GM23338 (cell line): ENCODE data around the gene ABCD2. TPM values are rescaled to one million over a fixed set of nuclear protein-coding genes. Genes with fewer than 3 reads are reported as not detected.

Experiments
- ATAC-seq: fragments of 200-7000 bp; cut with Tn5 transposase; 3 replicates; pipeline ENCODE4 v1.9.1; 2020
- DNase-seq: peaks from one replicate; pipeline ENCODE4 v3.0.0-alpha.2; 2015; ENCODE audit warnings: low spot score
- H2AFZ ChIP-seq: fragments of 200-600 bp; sonication (generic); 2 replicates; pipeline ENCODE4 v1.8.0; 2016; ENCODE audit warnings: antibody characterized with exemption, mild to moderate bottlenecking, moderate library complexity
- H3F3A ChIP-seq: fragments of 200-600 bp; sonication (generic); replicated peaks from 2 replicates; pipeline ENCODE4 v1.8.0; 2017; ENCODE audit warnings: antibody characterized with exemption, mixed run types, low read depth
- H3K27ac ChIP-seq: fragments of 200-600 bp; sonication (generic); 2 replicates; pipeline ENCODE4 v1.6.1; 2016; ENCODE audit warnings: low read depth
- H3K27me3 ChIP-seq: fragments of 200-600 bp; sonication (generic); 2 replicates; pipeline ENCODE4 v1.8.0; 2016; ENCODE audit warnings: mild to moderate bottlenecking, mixed run types, moderate library complexity; ENCODE audit not compliant: insufficient read depth
- H3K36me3 ChIP-seq: fragments of 200-600 bp; sonication (generic); 2 replicates; pipeline ENCODE4 v1.8.0; 2016; ENCODE audit warnings: mild to moderate bottlenecking; ENCODE audit not compliant: insufficient read depth
- H3K4me1 ChIP-seq: fragments of 200-600 bp; sonication (generic); 2 replicates; pipeline ENCODE4 v1.8.0; 2016; ENCODE audit warnings: mild to moderate bottlenecking, moderate library complexity; ENCODE audit not compliant: insufficient read depth
- H3K4me2 ChIP-seq: fragments of 200-600 bp; sonication (generic); 2 replicates; pipeline ENCODE4 v1.7.1; 2017; ENCODE audit warnings: mixed run types
- H3K4me3 ChIP-seq: fragments of 200-600 bp; sonication (generic); 2 replicates; pipeline ENCODE4 v1.6.1; 2016; ENCODE audit warnings: mixed run types
- H3K79me2 ChIP-seq: fragments of 200-600 bp; sonication (generic); replicated peaks from 2 replicates; pipeline ENCODE4 v1.8.0; 2017; ENCODE audit warnings: mild to moderate bottlenecking; ENCODE audit not compliant: insufficient read depth
- H3K9me2 ChIP-seq: fragments of 200-600 bp; sonication (generic); 2 replicates; pipeline ENCODE4 v1.8.0; 2017; ENCODE audit not compliant: insufficient read depth
- H4K20me1 ChIP-seq: fragments of 200-600 bp; sonication (generic); replicated peaks from 2 replicates; pipeline ENCODE4 v1.8.0; 2017; ENCODE audit warnings: mild to moderate bottlenecking; ENCODE audit not compliant: insufficient read depth
- H3K27ac Mint-ChIP-seq: 2 replicates; pipeline ENCODE4 v1.8.0; 2020; ENCODE audit warnings: inconsistent platforms, mild to moderate bottlenecking, moderate library complexity, mixed read lengths
- H3K27me3 Mint-ChIP-seq: 3 replicates; pipeline ENCODE4 v1.8.0; 2022; ENCODE audit warnings: low read depth, mild to moderate bottlenecking, moderate library complexity, mixed read lengths, inconsistent platforms; ENCODE audit not compliant: insufficient read depth, poor library complexity
- H3K36me3 Mint-ChIP-seq: 3 replicates; pipeline ENCODE4 v1.8.0; 2021; ENCODE audit warnings: low read depth, mild to moderate bottlenecking, inconsistent platforms, moderate library complexity, mixed read lengths
- H3K4me1 Mint-ChIP-seq: 3 replicates; pipeline ENCODE4 v1.8.0; 2020; ENCODE audit warnings: mild to moderate bottlenecking, inconsistent platforms, mixed read lengths
- H3K4me3 Mint-ChIP-seq: 3 replicates; pipeline ENCODE4 v1.8.0; 2021; ENCODE audit warnings: moderate library complexity, mild to moderate bottlenecking, inconsistent platforms, mixed read lengths
- H3K9me3 Mint-ChIP-seq: 3 replicates; pipeline ENCODE4 v1.8.0; 2020; ENCODE audit warnings: moderate library complexity, mild to moderate bottlenecking, inconsistent platforms, mixed read lengths
- CREB1 ChIP-seq: fragments of 250-450 bp; sonication (Bioruptor Pico); IDR thresholded peaks from 2 replicates; pipeline ENCODE4 v1.5.0; 2020; ENCODE audit warnings: low read depth, mild to moderate bottlenecking, moderate library complexity
- EZH2 ChIP-seq: fragments of 200-600 bp; sonication (generic); IDR thresholded peaks from one replicate; pipeline ENCODE4 v1.8.0; 2017; ENCODE audit warnings: antibody characterized with exemption, mild to moderate bottlenecking, low read depth; ENCODE audit not compliant: unreplicated experiment
- EZH2phosphoT487 ChIP-seq: fragments of 200-600 bp; sonication (generic); IDR thresholded peaks from one replicate; pipeline ENCODE4 v1.8.1; 2018; ENCODE audit warnings: antibody characterized with exemption; ENCODE audit not compliant: unreplicated experiment
- JUNB ChIP-seq: IDR thresholded peaks from one replicate; pipeline ENCODE4 v1.6.1; 2016; ENCODE audit warnings: antibody characterized with exemption; ENCODE audit not compliant: unreplicated experiment
- NANOG ChIP-seq: IDR thresholded peaks from 2 replicates; pipeline ENCODE4 v1.6.1; 2016; ENCODE audit warnings: antibody characterized with exemption, borderline replicate concordance
- POLR2AphosphoS5 ChIP-seq: IDR thresholded peaks from 2 replicates; pipeline ENCODE4 v1.6.1; 2016; ENCODE audit warnings: antibody characterized with exemption, low read depth
- STAT1 ChIP-seq: IDR thresholded peaks from one replicate; pipeline ENCODE4 v1.6.1; 2016; ENCODE audit warnings: antibody characterized with exemption; ENCODE audit not compliant: unreplicated experiment
- ZNF114 ChIP-seq: fragments of 250-450 bp; sonication (Bioruptor Pico); IDR thresholded peaks from 2 replicates; pipeline ENCODE4 v1.5.0; 2020; ENCODE audit warnings: mild to moderate bottlenecking, moderate library complexity
- ZNF331 ChIP-seq: fragments of 250-450 bp; sonication (Bioruptor Pico); IDR thresholded peaks from 2 replicates; pipeline ENCODE4 v1.5.0; 2020; ENCODE audit warnings: low read depth, mild to moderate bottlenecking, moderate library complexity
- polyA plus RNA-seq: library from polyadenylated mRNA; unstranded; fragments of >200 nt; fragmentation: Nextera tagmentation; extraction: Ambion mirVana; gene quantifications from 2 replicates; pipeline ENCODE4 v1.2.1, GENCODE V29; 2016
- total RNA-seq: library from RNA; depleted of rRNA; stranded (reverse); fragments of >200 nt; shearing (Covaris generic); gene quantifications from 2 replicates; pipeline ENCODE4 v1.2.3, GENCODE V29; 2014
- TF ChIP-seq, protein P1 (sequence below): IDR thresholded peaks from 2 replicates; pipeline ENCODE4 v1.6.1; 2016; ENCODE audit warnings: antibody characterized with exemption
- TF ChIP-seq, protein P2 (sequence below), 2 experiments: fragments of 200-600 bp in 1 of 2; sonication (generic) in 1 of 2; conservative IDR thresholded peaks; 2 replicates each; pipeline versions ENCODE4 v1.5.1 to v1.6.1; 2016 to 2017; ENCODE audit warnings: antibody characterized with exemption in 2 of 2, low read depth in 2 of 2, mild to moderate bottlenecking in 2 of 2, moderate library complexity in 1 of 2
- TF ChIP-seq, protein P3 (sequence below): fragments of 250-450 bp; sonication (Bioruptor Pico); IDR thresholded peaks from 2 replicates; pipeline ENCODE4 v1.5.0; 2020; ENCODE audit warnings: mild to moderate bottlenecking, moderate library complexity
- TF ChIP-seq, protein P4 (sequence below): IDR thresholded peaks from one replicate; pipeline ENCODE4 v1.6.1; 2018; ENCODE audit warnings: antibody characterized with exemption; ENCODE audit not compliant: unreplicated experiment

The ABCD2 gene
- total and polyA plus RNA-seq, 2 experiments from 2014 or later: not detected

- H3K9me2 ChIP-seq: no peaks in the 10 kb centered on the region
Observed at GRCh38 chr12:39611818-39612217, 7.8 kb downstream of the ABCD2 start.

More at GRCh38 chr12:39611818-39612217, 7.8 kb downstream of the ABCD2 start:
- no peak for ATAC-seq
- Mint-ChIP-seq H3K27me3 (no peaks in the 10 kb centered on the region), H3K9me3 (no peaks in the 10 kb centered on the region), H3K4me1 (no peaks in the 10 kb centered on the region), H3K27ac (no peak overlapping the region), H3K4me3 (no peak overlapping the region), H3K36me3 (no peaks in the 10 kb centered on the region)
- Histone ChIP-seq H3K27me3 (no peaks in the 10 kb centered on the region), H2AFZ (no peak overlapping the region), H3F3A (no peaks in the 10 kb centered on the region), H3K4me2 (no peak overlapping the region), H3K36me3 (no peaks in the 10 kb centered on the region), H4K20me1 (no peaks in the 10 kb centered on the region), H3K4me3 (no peak overlapping the region), H3K27ac (no peak overlapping the region), H3K4me1 (no peaks in the 10 kb centered on the region), H3K79me2 (no peaks in the 10 kb centered on the region)
- no peak for DNase-seq
- TF ChIP-seq, protein P1, sequence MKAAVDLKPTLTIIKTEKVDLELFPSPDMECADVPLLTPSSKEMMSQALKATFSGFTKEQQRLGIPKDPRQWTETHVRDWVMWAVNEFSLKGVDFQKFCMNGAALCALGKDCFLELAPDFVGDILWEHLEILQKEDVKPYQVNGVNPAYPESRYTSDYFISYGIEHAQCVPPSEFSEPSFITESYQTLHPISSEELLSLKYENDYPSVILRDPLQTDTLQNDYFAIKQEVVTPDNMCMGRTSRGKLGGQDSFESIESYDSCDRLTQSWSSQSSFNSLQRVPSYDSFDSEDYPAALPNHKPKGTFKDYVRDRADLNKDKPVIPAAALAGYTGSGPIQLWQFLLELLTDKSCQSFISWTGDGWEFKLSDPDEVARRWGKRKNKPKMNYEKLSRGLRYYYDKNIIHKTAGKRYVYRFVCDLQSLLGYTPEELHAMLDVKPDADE: no peak
- TF ChIP-seq STAT1 (no peak), POLR2AphosphoS5 (no peak), CREB1 (CRISPR knock-in tag) (no peak), EZH2phosphoT487 (no peak), EZH2 (no peak), JUNB (no peak), NANOG (no peak), ZNF114 (CRISPR knock-in tag) (no peak), ZNF331 (CRISPR knock-in tag) (no peak)
- TF ChIP-seq, protein P2, sequence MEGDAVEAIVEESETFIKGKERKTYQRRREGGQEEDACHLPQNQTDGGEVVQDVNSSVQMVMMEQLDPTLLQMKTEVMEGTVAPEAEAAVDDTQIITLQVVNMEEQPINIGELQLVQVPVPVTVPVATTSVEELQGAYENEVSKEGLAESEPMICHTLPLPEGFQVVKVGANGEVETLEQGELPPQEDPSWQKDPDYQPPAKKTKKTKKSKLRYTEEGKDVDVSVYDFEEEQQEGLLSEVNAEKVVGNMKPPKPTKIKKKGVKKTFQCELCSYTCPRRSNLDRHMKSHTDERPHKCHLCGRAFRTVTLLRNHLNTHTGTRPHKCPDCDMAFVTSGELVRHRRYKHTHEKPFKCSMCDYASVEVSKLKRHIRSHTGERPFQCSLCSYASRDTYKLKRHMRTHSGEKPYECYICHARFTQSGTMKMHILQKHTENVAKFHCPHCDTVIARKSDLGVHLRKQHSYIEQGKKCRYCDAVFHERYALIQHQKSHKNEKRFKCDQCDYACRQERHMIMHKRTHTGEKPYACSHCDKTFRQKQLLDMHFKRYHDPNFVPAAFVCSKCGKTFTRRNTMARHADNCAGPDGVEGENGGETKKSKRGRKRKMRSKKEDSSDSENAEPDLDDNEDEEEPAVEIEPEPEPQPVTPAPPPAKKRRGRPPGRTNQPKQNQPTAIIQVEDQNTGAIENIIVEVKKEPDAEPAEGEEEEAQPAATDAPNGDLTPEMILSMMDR (conservative IDR thresholded peaks at IDR 0.05; ENCODE audit: low read depth in 2 of 2): no peak
- TF ChIP-seq, protein P3, sequence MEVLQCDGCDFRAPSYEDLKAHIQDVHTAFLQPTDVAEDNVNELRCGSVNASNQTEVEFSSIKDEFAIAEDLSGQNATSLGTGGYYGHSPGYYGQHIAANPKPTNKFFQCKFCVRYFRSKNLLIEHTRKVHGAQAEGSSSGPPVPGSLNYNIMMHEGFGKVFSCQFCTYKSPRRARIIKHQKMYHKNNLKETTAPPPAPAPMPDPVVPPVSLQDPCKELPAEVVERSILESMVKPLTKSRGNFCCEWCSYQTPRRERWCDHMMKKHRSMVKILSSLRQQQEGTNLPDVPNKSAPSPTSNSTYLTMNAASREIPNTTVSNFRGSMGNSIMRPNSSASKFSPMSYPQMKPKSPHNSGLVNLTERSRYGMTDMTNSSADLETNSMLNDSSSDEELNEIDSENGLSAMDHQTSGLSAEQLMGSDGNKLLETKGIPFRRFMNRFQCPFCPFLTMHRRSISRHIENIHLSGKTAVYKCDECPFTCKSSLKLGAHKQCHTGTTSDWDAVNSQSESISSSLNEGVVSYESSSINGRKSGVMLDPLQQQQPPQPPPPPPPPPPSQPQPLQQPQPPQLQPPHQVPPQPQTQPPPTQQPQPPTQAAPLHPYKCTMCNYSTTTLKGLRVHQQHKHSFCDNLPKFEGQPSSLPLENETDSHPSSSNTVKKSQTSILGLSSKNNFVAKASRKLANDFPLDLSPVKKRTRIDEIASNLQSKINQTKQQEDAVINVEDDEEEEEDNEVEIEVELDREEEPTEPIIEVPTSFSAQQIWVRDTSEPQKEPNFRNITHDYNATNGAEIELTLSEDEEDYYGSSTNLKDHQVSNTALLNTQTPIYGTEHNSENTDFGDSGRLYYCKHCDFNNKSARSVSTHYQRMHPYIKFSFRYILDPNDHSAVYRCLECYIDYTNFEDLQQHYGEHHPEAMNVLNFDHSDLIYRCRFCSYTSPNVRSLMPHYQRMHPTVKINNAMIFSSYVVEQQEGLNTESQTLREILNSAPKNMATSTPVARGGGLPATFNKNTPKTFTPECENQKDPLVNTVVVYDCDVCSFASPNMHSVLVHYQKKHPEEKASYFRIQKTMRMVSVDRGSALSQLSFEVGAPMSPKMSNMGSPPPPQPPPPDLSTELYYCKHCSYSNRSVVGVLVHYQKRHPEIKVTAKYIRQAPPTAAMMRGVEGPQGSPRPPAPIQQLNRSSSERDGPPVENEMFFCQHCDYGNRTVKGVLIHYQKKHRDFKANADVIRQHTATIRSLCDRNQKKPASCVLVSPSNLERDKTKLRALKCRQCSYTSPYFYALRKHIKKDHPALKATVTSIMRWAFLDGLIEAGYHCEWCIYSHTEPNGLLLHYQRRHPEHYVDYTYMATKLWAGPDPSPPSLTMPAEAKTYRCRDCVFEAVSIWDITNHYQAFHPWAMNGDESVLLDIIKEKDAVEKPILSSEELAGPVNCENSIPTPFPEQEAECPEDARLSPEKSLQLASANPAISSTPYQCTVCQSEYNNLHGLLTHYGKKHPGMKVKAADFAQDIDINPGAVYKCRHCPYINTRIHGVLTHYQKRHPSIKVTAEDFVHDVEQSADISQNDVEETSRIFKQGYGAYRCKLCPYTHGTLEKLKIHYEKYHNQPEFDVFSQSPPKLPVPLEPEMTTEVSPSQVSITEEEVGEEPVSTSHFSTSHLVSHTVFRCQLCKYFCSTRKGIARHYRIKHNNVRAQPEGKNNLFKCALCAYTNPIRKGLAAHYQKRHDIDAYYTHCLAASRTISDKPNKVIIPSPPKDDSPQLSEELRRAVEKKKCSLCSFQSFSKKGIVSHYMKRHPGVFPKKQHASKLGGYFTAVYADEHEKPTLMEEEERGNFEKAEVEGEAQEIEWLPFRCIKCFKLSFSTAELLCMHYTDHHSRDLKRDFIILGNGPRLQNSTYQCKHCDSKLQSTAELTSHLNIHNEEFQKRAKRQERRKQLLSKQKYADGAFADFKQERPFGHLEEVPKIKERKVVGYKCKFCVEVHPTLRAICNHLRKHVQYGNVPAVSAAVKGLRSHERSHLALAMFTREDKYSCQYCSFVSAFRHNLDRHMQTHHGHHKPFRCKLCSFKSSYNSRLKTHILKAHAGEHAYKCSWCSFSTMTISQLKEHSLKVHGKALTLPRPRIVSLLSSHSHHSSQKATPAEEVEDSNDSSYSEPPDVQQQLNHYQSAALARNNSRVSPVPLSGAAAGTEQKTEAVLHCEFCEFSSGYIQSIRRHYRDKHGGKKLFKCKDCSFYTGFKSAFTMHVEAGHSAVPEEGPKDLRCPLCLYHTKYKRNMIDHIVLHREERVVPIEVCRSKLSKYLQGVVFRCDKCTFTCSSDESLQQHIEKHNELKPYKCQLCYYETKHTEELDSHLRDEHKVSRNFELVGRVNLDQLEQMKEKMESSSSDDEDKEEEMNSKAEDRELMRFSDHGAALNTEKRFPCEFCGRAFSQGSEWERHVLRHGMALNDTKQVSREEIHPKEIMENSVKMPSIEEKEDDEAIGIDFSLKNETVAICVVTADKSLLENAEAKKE (CRISPR knock-in tag): no peak
- TF ChIP-seq, protein P4, sequence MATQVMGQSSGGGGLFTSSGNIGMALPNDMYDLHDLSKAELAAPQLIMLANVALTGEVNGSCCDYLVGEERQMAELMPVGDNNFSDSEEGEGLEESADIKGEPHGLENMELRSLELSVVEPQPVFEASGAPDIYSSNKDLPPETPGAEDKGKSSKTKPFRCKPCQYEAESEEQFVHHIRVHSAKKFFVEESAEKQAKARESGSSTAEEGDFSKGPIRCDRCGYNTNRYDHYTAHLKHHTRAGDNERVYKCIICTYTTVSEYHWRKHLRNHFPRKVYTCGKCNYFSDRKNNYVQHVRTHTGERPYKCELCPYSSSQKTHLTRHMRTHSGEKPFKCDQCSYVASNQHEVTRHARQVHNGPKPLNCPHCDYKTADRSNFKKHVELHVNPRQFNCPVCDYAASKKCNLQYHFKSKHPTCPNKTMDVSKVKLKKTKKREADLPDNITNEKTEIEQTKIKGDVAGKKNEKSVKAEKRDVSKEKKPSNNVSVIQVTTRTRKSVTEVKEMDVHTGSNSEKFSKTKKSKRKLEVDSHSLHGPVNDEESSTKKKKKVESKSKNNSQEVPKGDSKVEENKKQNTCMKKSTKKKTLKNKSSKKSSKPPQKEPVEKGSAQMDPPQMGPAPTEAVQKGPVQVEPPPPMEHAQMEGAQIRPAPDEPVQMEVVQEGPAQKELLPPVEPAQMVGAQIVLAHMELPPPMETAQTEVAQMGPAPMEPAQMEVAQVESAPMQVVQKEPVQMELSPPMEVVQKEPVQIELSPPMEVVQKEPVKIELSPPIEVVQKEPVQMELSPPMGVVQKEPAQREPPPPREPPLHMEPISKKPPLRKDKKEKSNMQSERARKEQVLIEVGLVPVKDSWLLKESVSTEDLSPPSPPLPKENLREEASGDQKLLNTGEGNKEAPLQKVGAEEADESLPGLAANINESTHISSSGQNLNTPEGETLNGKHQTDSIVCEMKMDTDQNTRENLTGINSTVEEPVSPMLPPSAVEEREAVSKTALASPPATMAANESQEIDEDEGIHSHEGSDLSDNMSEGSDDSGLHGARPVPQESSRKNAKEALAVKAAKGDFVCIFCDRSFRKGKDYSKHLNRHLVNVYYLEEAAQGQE: no peak
